Measurements from ENCODE around the gene CDK15.
"Not testable (repeated sequence)": the region's sequence is repeated elsewhere in the genome, so short reads cannot be mapped to it uniquely, and the experiment has no call there.

The CDK15 gene

GRCh38 chr2:201809633-201810032 lies 3.3 kb downstream of the CDK15 start:
- no peaks in the 10 kb centered on the region for H3K27me3 ChIP-seq (ENCODE audit: control insufficient read depth, insufficient read depth, low read length)
- H2AFZ ChIP-seq = no peak overlapping the region
- no peak for TF ChIP-seq CTCF (IDR thresholded peaks at IDR 0.05)
- no peak overlapping the region for H3K4me3 ChIP-seq (ENCODE audit: low read depth, low read length)
- H3K9ac ChIP-seq = no peak overlapping the region
- H3K79me2 ChIP-seq = no peaks in the 10 kb centered on the region
- no peaks in the 10 kb centered on the region for H3K4me1 ChIP-seq
- no peak overlapping the region for H3K27ac ChIP-seq
- H3K9me3 ChIP-seq (ENCODE audit: control insufficient read depth, low read length) = no peaks in the 10 kb centered on the region
- no peak overlapping the region for H3K4me2 ChIP-seq (ENCODE audit: low read length)
- no peaks in the 10 kb centered on the region for H3K36me3 ChIP-seq (ENCODE audit: control insufficient read depth, insufficient read depth, low read length)

GRCh38 chr2:201810604-201811003 lies 4.3 kb downstream of the CDK15 start:
- H3K27ac ChIP-seq = not testable (repeated sequence)

GRCh38 chr2:201813996-201814760 lies 7.8 kb downstream of the CDK15 start:
- H3K9ac ChIP-seq = no peak overlapping the region
- no peak overlapping the region for H3K4me3 ChIP-seq (ENCODE audit: low read depth, low read length)
- no peaks in the 10 kb centered on the region for H3K9me3 ChIP-seq (ENCODE audit: control insufficient read depth, low read length)
- H3K27me3 ChIP-seq (ENCODE audit: control insufficient read depth, insufficient read depth, low read length) = no peaks in the 10 kb centered on the region
- H2AFZ ChIP-seq = no peak overlapping the region
- no peaks in the 10 kb centered on the region for H3K79me2 ChIP-seq
- no peaks in the 10 kb centered on the region for H3K36me3 ChIP-seq (ENCODE audit: control insufficient read depth, insufficient read depth, low read length)
- no peak overlapping the region for H3K27ac ChIP-seq
- H3K4me1 ChIP-seq = no peaks in the 10 kb centered on the region
- no peak for TF ChIP-seq CTCF (IDR thresholded peaks at IDR 0.05)
- H3K4me2 ChIP-seq (ENCODE audit: low read length) = no peak overlapping the region

More at GRCh38 chr2:201810604-201811003, 4.3 kb downstream of the CDK15 start:
- H3K4me3 ChIP-seq (ENCODE audit: low read depth, low read length); H3K36me3 ChIP-seq (ENCODE audit: control insufficient read depth, insufficient read depth, low read length); H3K4me2 ChIP-seq (ENCODE audit: low read length); H3K27me3 ChIP-seq (ENCODE audit: control insufficient read depth, insufficient read depth, low read length); H3K4me1 ChIP-seq; H2AFZ ChIP-seq; H3K9ac ChIP-seq; H3K79me2 ChIP-seq; H3K9me3 ChIP-seq (ENCODE audit: control insufficient read depth, low read length): not testable (repeated sequence)

GRCh38 chr2:201816657-201817575 lies 10.6 kb downstream of the CDK15 start:
- no peak overlapping the region for H3K4me3 ChIP-seq (ENCODE audit: low read depth, low read length)
- H3K4me1 ChIP-seq = no peaks in the 10 kb centered on the region
- H3K9me3 ChIP-seq (ENCODE audit: control insufficient read depth, low read length) = no peaks in the 10 kb centered on the region
- H3K27me3 ChIP-seq (ENCODE audit: control insufficient read depth, insufficient read depth, low read length) = no peaks in the 10 kb centered on the region
- TF ChIP-seq CTCF (IDR thresholded peaks at IDR 0.05) = no peak
- no peak overlapping the region for H2AFZ ChIP-seq
- no peak overlapping the region for H3K4me2 ChIP-seq (ENCODE audit: low read length)
- no peaks in the 10 kb centered on the region for H3K79me2 ChIP-seq
- no peak overlapping the region for H3K9ac ChIP-seq
- H3K27ac ChIP-seq = no peak overlapping the region
- H3K36me3 ChIP-seq (ENCODE audit: control insufficient read depth, insufficient read depth, low read length) = no peaks in the 10 kb centered on the region

GRCh38 chr2:201820383-201821007 lies 14.2 kb downstream of the CDK15 start:
- Histone ChIP-seq H3K27me3 (ENCODE audit: control insufficient read depth, insufficient read depth, low read length) (no peaks in the 10 kb centered on the region), H3K27ac (no peak overlapping the region), H3K9ac (no peak overlapping the region), H3K4me2 (ENCODE audit: low read length) (no peak overlapping the region), H3K4me1 (no peaks in the 10 kb centered on the region), H3K4me3 (ENCODE audit: low read depth, low read length) (no peak overlapping the region), H3K79me2 (no peaks in the 10 kb centered on the region), H3K36me3 (ENCODE audit: control insufficient read depth, insufficient read depth, low read length) (no peaks in the 10 kb centered on the region), H3K9me3 (ENCODE audit: control insufficient read depth, low read length) (no peaks in the 10 kb centered on the region), H2AFZ (no peak overlapping the region)
- no peak for TF ChIP-seq CTCF (IDR thresholded peaks at IDR 0.05)

All from parathyroid adenoma (tissue), 2 donors.